ENCODE data around the gene MITD1.

MITD1 gene

GRCh38 chr2:99152199-99152895 lies 28.5 kb downstream of the MITD1 start:
- no peak for TF ChIP-seq CTCF (IDR thresholded peaks at IDR 0.05)
- Mint-ChIP-seq H3K27me3 (ENCODE audit: low read depth, poor library complexity) (no peaks in the 10 kb centered on the region), H3K36me3 (ENCODE audit: low read depth) (peaks cover 25% of the 10 kb centered on the region), H3K4me3 (no peak overlapping the region), H3K9me3 (no peaks in the 10 kb centered on the region), H3K4me1 (peaks cover 35% of the 10 kb centered on the region), H3K27ac (no peak overlapping the region)
- peak; percentile 18 for DNase-seq

GRCh38 chr2:99150706-99151105 lies 30.2 kb downstream of the MITD1 start:
- no peaks in the 10 kb centered on the region for H3K27me3 Mint-ChIP-seq (ENCODE audit: low read depth, poor library complexity)
- TF ChIP-seq CTCF (IDR thresholded peaks at IDR 0.05) = no peak
- peak overlapping the region; percentile 46 for H3K27ac Mint-ChIP-seq

GRCh38 chr2:99141110-99142108 lies 39.4 kb downstream of the MITD1 start, which contains the start of gene C2orf15:
Gene C2orf15 (plus strand): TSS chr2:99141707. CDS start chr2:99150559, 8,852 bp downstream.
- Mint-ChIP-seq H3K9me3 (peaks cover 42% of the 10 kb centered on the region), H3K36me3 (ENCODE audit: low read depth) (peaks cover 53% of the 10 kb centered on the region), H3K27me3 (ENCODE audit: low read depth, poor library complexity) (peaks cover 17% of the 10 kb centered on the region)

More at GRCh38 chr2:99150706-99151105, 30.2 kb downstream of the MITD1 start:
- Mint-ChIP-seq H3K36me3 (ENCODE audit: low read depth) (peaks cover 35% of the 10 kb centered on the region), H3K9me3 (no peaks in the 10 kb centered on the region), H3K4me3 (peak overlapping the region; percentile 9), H3K4me1 (peaks cover 22% of the 10 kb centered on the region)
- no peak for DNase-seq

GRCh38 chr2:99140860-99141109 lies 40.1 kb downstream of the MITD1 start:
- Mint-ChIP-seq H3K27ac (peak overlapping the region; percentile 85), H3K4me1 (peaks cover 24% of the 10 kb centered on the region), H3K4me3 (peak overlapping the region; percentile 96), H3K36me3 (ENCODE audit: low read depth) (peaks cover 53% of the 10 kb centered on the region), H3K27me3 (ENCODE audit: low read depth, poor library complexity) (peaks cover 17% of the 10 kb centered on the region), H3K9me3 (peaks cover 48% of the 10 kb centered on the region)
- DNase-seq = no peak
- TF ChIP-seq CTCF (IDR thresholded peaks at IDR 0.05) = no peak

More at GRCh38 chr2:99141110-99142108, 39.4 kb downstream of the MITD1 start, which contains the start of gene C2orf15:
- H3K27ac Mint-ChIP-seq = peak within 1 kb of the TSS; percentile 98
- no peak for TF ChIP-seq CTCF (IDR thresholded peaks at IDR 0.05)
- peaks cover 24% of the 10 kb centered on the region for H3K4me1 Mint-ChIP-seq
- H3K4me3 Mint-ChIP-seq = peak within 1 kb of the TSS; percentile 96
- peak; percentile 98 for DNase-seq

- Mint-ChIP-seq H3K27ac (peak overlapping the region; percentile 85), H3K36me3 (ENCODE audit: low read depth) (peaks cover 53% of the 10 kb centered on the region)
- no peak for TF ChIP-seq CTCF (IDR thresholded peaks at IDR 0.05)
Observed at GRCh38 chr2:99140056-99140859, 40.6 kb downstream of the MITD1 start.

More at GRCh38 chr2:99140056-99140859, 40.6 kb downstream of the MITD1 start:
- H3K9me3 Mint-ChIP-seq = peaks cover 53% of the 10 kb centered on the region
- peaks cover 24% of the 10 kb centered on the region for H3K4me1 Mint-ChIP-seq
- H3K27me3 Mint-ChIP-seq (ENCODE audit: low read depth, poor library complexity) = peaks cover 19% of the 10 kb centered on the region
- DNase-seq = no peak
- H3K4me3 Mint-ChIP-seq = peak overlapping the region; percentile 96
